GM13977 (cell line): ENCODE results near the gene AAR2.

ENCODE experiments used
- DNase-seq: peaks from one replicate; pipeline ENCODE4 v3.0.0; 2012; ENCODE audit warnings: low spot score
- CTCF ChIP-seq: IDR thresholded peaks from 2 replicates; pipeline ENCODE4 v1.5.1; 2012; ENCODE audit warnings: mild to moderate bottlenecking, control low read depth; ENCODE audit not compliant: insufficient read depth; ENCODE audit errors: extremely low read depth, missing control alignments
- in situ Hi-C: fragments of 300-500 bp; cut with MboI; formaldehyde crosslinking; loops from one replicate; pipeline ENCODE4 v1.12.0; 2022; ENCODE audit warnings: low sequenced_read_pairs, low pct_unique_long_range_greater_than_20kb, mixed read lengths, inconsistent platforms; ENCODE audit not compliant: unreplicated experiment

AAR2 gene

DNA sequence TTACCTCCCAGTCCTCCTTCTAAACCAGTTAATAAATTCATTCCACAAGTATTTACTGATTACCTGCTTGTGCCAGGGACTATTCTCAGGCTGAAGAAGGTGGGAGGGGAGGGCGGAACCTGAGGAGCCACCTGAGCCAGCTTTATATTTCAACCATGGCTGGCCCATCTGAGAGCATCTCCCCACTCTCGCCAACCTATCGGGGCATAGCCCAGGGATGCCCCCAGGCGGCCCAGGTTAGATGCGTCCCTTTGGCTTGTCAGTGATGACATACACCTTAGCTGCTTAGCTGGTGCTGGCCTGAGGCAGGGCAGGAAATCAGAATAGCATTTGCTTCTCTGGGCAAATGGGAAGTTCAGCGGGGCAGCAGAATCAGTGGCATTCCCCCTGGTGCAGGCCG is 4.9 kb upstream of the AAR2 start:
- in situ Hi-C loops = no loop called here
- no peak for TF ChIP-seq CTCF
- DNase-seq = no peak

DNA sequence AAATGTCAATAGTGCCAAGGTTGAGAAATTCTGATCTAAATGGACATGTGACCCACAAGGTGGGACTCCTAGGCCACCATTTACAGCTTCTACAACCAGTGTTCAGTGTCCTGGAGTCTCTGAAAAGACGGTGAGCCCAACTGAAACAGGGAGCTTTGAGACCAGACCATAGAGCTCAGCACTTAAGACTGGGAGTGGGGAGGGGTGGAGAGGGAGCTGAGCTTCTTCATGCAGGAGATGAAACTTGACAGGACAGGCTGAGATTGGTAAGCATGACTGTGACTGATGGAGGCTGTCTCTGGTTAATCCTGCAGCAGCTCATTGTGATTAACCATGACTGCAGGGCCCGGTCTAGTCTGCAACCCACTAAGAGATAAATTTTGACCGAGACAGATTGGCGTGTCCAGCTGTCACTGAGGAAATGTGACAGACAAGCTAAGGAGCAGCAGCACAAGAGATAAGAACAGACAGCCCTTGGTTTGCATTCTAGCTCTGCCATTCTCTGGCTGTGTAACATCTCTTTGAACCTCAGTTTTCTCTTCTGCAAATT is 1.4 kb upstream of the AAR2 start:
- DNase-seq = no peak
- TF ChIP-seq CTCF = no peak
- in situ Hi-C loops = no loop called here

GRCh38 chr20:36236786-36237121 is 476 bp downstream of the AAR2 start:
- in situ Hi-C loops = no loop called here
- TF ChIP-seq CTCF = no peak
- DNase-seq = no peak

DNA sequence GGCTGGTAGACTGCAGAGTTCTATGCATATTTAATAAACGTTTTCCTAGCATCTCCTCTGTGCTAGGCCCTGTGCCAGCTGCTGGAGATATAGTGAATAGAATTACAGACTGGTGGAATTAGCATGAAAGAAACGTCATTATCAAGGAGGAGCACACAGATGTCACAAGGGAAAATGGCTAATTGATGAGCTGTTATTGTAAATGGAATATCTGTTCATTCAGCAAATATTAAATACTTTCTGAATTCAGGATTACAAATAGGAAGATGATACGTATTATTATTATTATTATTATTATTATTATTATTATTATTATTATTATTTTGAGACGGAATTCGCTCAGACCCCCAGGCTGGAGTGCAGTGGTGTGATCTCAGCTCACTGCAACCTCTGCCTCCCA is 1.2 kb downstream of the AAR2 start:
- TF ChIP-seq CTCF = no peak
- DNase-seq = no peak
- in situ Hi-C loops = no loop called here

- in situ Hi-C loops = no loop called here
These were observed 1.9 kb downstream of the AAR2 start for GRCh38 chr20:36238153-36238552.

DNA sequence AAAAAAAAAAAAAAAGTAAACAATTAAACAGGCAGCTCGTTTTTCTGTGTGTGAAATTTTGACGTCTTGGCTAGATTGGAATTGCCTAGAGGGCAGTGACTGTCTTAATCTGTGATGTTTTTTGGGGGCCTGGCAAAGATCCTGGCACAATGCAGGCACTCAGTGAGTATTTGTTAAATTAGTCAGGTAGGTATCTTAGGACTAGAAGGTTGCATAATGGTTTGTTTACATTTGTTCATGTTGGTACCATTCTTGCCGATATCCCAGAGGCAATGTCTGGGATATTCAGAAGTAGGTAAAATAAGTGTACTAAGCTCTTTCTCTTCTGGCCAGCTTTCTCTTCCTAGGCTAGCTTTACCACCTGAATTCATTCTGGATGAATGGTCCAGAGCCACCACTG is 2.5 kb downstream of the AAR2 start:
- no peak for TF ChIP-seq CTCF
- DNase-seq = no peak
- in situ Hi-C loops = no loop called here

More at GRCh38 chr20:36238153-36238552, 1.9 kb downstream of the AAR2 start:
- TF ChIP-seq CTCF = no peak
- DNase-seq = no peak

GRCh38 chr20:36240076-36240475 is 3.8 kb downstream of the AAR2 start:
- no peak for DNase-seq
- in situ Hi-C loops = no loop called here
- TF ChIP-seq CTCF = no peak
